HUES48 (cell line): ENCODE data around the gene PCARE.

Experiments used
- H3K27ac ChIP-seq: one replicate; pipeline ENCODE4 v1.7.0; 2013; ENCODE audit warnings: low read depth, low read length, inconsistent platforms
- H3K27me3 ChIP-seq: 2 replicates; pipeline ENCODE4 v1.6.1; 2013; ENCODE audit warnings: mild to moderate bottlenecking, low read length; ENCODE audit not compliant: control insufficient read depth, insufficient read depth
- H3K36me3 ChIP-seq: 2 replicates; pipeline ENCODE4 v1.6.1; 2013; ENCODE audit warnings: low read length; ENCODE audit not compliant: control insufficient read depth, insufficient read depth
- H3K4me1 ChIP-seq: 2 replicates; pipeline ENCODE4 v1.6.1; 2013; ENCODE audit warnings: mild to moderate bottlenecking, low read length; ENCODE audit not compliant: control insufficient read depth, insufficient read depth
- H3K4me3 ChIP-seq: 2 replicates; pipeline ENCODE4 v1.5.1; 2013; ENCODE audit warnings: mild to moderate bottlenecking, low read depth, low read length
- H3K9ac ChIP-seq: 2 replicates; pipeline ENCODE4 v1.6.1; 2013; ENCODE audit warnings: mild to moderate bottlenecking, low read depth, low read length, moderate library complexity
- H3K9me3 ChIP-seq: 2 replicates; pipeline ENCODE4 v1.6.1; 2013; ENCODE audit warnings: low read length; ENCODE audit not compliant: control insufficient read depth, insufficient read depth

PCARE gene

DNA sequence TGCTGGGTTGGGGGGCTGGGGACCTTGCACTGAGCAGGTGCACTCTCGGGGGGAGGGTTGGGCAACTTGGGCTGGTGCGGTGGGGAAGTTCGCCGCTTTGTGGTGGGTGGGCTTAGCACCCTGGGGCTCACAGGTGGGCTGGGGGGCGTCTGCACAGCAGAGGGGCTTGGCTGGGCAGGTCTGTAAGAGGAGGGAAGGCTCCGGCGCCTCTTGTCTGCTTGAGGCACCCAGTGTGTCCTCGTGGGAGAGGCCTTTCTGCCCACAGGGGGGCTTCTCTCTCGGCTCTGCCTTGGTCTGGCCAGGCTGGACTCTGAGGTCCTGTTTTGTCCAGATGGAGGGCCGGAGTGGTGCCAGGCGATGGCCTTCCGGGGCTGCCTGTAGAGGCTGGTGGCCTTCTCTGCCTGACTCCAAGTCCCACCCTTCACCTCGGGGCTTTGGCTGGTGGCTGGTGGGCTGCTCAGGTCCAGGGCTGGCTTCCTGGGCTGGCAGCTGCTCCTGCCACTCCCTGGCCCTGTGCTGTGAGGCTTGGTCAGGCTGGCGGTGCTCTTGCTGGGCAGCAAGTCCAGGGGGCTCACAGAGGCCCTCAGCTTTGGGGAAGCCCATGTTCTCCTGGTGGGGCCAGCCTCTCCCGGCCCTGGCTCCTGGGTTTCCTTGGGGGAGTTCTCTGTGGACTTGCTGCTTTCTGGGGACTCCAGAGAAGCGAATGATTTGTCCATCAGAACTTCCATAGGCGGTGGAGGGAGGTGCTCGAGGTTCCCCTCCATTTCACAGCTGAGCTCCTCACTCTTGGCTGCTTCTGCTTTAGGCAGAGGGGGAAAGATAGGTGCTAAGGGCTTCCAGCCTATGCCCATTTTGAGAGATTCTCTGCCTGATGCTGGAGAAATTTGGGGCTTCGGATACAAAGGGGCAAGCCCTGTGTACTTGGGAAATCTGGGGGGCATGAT, 3.0 kb downstream of the PCARE start:
- Histone ChIP-seq H3K9me3 (no peaks in the 10 kb centered on the region), H3K27ac (no peak overlapping the region), H3K36me3 (no peaks in the 10 kb centered on the region), H3K27me3 (no peaks in the 10 kb centered on the region), H3K4me3 (no peak overlapping the region), H3K9ac (no peak overlapping the region), H3K4me1 (no peaks in the 10 kb centered on the region)

DNA sequence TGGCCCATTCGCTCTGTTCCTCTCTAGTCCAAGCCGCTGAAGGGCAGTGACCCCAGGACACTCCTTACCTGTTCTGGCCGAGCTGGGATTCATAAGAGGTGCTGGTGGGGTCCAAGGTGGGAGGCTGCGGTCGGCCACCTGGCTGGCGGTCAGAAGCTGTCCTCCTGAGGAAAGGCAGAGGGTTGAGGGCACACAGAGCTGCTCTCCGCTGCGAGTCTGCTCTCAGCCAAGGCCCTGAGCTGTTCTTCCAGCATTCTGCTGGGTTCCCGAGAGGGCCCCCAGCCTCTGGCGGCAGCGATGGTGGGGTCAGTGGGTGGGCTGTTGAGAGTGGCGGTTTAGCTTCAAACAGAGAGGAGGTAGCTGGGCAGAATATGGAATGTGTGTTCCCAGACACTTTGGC, 3.8 kb downstream of the PCARE start:
- Histone ChIP-seq H3K36me3 (no peaks in the 10 kb centered on the region), H3K4me3 (no peak overlapping the region), H3K4me1 (no peaks in the 10 kb centered on the region; the same call in 1 of the 2 replicates), H3K9me3 (no peaks in the 10 kb centered on the region), H3K9ac (no peak overlapping the region), H3K27me3 (no peaks in the 10 kb centered on the region), H3K27ac (no peak overlapping the region)

DNA sequence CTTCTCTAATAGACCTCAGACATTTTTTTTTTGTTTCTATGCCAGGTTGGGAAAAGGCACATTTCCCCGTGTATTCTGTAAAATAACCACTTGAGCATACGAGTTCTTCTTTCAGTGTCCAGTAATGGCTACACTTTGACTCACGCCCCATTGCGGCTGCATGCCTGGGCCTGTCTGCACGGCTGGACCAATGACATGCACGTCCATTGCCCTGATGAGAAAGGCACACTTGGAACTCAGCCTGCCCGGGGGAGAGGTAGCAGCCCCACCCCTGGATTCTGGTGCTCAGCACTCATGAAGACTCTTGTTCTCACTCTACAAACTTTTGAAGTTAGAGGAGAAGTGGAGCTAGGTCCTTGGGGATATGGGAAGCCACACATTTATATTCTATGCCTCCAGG, 5.8 kb downstream of the PCARE start:
- Histone ChIP-seq H3K9me3 (no peaks in the 10 kb centered on the region), H3K36me3 (no peaks in the 10 kb centered on the region), H3K27ac (no peak overlapping the region)

DNA sequence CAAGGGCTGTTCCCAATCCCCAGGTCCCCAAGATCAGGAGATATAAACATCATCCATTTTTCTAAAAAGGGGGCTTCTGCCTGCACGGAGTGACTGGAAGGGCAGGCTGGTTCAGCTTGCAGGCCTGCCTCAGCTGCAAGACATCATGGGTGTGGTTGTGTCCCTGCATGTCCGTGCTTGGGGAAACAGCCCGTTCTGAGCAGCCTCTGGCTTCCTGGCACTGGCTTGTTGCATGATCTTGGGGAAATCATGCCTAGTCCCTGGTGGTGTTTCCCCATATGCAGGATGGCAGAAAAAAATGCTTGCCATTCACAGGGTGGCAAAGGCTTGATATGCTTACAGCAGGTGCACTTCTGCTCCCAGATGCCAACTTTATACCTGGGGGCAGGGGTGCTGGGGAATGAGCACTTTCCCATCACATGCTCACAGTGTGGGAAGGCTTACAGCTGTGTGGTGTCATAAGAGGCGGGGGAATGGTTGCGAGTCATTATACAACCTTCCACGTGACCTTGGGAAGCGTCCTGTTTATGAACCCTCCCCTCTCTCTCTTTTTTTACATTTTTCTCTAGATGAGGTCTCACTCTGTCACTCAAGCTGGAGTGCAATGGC, 7.2 kb downstream of the PCARE start:
- Histone ChIP-seq H3K36me3 (no peaks in the 10 kb centered on the region), H3K27me3 (no peaks in the 10 kb centered on the region), H3K4me1 (peaks cover 13% of the 10 kb centered on the region), H3K9ac (no peak overlapping the region), H3K9me3 (no peaks in the 10 kb centered on the region), H3K4me3 (no peak overlapping the region), H3K27ac (no peak overlapping the region)

More for the DNA sequence above, 5.8 kb downstream of the PCARE start:
- Histone ChIP-seq H3K9ac (no peak overlapping the region), H3K27me3 (no peaks in the 10 kb centered on the region), H3K4me3 (no peak overlapping the region), H3K4me1 (peaks cover 12% of the 10 kb centered on the region)

DNA sequence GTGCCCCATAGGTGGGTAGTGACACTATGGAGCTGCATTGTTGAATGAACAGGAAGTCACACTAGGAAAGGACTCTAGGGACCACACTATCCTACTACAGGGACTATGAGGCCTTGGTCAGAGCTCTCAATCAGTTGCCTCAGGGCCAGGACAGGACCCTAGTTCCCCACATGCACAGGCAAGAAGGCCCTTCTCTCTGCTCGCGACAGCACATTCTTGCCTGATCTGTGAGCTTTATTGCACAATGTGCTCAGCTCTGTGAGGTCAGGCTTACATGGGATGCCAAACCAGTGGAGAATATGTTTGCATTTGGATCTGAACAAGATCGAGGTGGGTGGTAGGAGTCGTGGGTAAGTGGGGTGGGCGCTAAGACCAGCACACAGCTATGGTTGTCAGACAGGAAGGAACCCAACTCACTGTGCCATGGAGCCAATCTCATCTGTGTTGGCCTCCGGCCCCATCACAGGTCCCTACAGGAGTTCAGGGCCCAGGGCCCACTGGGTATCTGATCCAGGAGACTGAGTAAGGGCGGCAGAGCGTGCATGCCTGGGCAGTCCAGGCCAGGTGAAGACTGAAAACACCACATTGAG, 8.0 kb downstream of the PCARE start:
- Histone ChIP-seq H3K9ac (no peak overlapping the region), H3K4me1 (peaks cover 13% of the 10 kb centered on the region), H3K4me3 (no peak overlapping the region), H3K27me3 (no peaks in the 10 kb centered on the region), H3K27ac (no peak overlapping the region), H3K9me3 (no peaks in the 10 kb centered on the region), H3K36me3 (no peaks in the 10 kb centered on the region)

DNA sequence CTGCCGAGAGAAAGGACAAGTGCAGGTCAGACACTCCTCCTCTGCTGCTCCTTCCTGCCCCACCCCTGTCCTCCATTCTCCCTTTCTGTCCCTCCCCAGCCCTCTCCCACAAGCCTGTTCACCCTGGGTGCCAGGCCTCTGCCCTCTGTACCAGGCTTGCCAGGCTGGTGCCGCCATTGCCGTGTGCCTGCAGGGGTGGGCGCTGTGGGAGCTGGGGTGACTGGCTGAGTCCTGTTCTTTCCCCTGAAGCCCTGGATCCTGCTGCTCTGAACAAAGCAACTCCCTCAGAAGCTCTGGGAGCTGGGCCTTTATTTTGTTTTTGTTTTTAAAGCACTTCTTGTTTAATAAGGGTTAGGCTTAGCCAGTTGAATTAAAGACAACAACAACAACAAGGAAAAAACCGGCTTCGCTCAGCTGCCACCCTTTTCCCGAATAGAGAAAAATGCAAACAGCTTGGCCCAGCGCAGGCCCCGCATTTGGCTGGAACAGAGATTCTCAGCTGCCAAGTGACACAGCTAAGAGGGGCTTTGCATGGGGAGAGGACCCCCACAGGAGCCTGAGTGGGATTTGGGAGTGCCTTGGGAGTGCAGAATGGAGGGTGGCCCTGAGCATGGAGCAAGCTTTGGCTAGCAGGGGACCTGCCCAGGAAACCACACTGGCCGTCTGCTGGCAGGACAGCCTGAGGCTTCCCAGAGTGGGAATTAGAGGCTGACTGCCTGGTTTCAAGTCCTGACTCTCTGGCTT, 9.1 kb downstream of the PCARE start:
- Histone ChIP-seq H3K4me1 (peaks cover 13% of the 10 kb centered on the region), H3K9ac (no peak overlapping the region), H3K27me3 (no peaks in the 10 kb centered on the region), H3K4me3 (no peak overlapping the region), H3K36me3 (no peaks in the 10 kb centered on the region), H3K9me3 (no peaks in the 10 kb centered on the region), H3K27ac (peak overlapping the region; percentile 49)

DNA sequence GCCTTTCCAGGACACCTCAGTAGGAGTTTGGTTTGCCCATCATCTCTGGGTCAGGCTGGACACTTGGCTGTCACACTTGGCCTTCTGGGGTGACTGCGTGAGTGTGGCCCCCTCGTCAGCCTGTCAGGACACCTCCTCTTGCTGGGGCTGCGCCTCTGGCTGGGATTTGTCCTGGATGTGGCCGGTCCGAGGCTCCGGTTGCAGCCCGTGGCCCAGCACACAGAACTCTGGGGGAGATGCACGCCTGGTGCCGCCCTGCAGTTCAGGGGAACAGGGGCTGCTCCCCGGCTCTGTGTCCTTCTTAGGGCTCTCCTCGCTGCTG, 9.6 kb downstream of the PCARE start:
- Histone ChIP-seq H3K27me3 (no peaks in the 10 kb centered on the region), H3K9ac (no peak overlapping the region), H3K36me3 (no peaks in the 10 kb centered on the region), H3K4me3 (no peak overlapping the region), H3K27ac (no peak overlapping the region), H3K4me1 (peaks cover 13% of the 10 kb centered on the region), H3K9me3 (no peaks in the 10 kb centered on the region)

DNA sequence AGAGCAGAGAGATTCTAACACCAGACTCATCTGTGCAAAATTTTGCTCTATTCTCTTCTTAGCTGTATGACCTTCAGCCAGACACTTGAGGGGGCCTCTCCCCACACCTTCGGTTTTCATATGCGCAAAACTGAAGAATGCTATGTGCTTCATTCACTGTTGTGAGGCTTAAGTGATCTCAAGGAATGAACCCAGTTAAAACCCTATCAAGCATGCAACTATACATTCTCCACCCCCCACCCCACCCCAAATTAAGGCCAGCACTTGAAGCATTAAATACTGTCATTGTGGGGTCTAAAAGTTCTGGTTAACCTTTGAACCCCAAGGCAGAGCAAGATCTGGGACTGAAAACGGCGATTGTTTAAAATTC, 10.0 kb downstream of the PCARE start:
- H3K4me3 ChIP-seq, result no peak overlapping the region
- no peaks in the 10 kb centered on the region for H3K36me3 ChIP-seq
- H3K9ac ChIP-seq, result no peak overlapping the region
- H3K27ac ChIP-seq, result no peak overlapping the region
- no peaks in the 10 kb centered on the region for H3K9me3 ChIP-seq
- H3K27me3 ChIP-seq, result no peaks in the 10 kb centered on the region
- peaks cover 13% of the 10 kb centered on the region for H3K4me1 ChIP-seq

DNA sequence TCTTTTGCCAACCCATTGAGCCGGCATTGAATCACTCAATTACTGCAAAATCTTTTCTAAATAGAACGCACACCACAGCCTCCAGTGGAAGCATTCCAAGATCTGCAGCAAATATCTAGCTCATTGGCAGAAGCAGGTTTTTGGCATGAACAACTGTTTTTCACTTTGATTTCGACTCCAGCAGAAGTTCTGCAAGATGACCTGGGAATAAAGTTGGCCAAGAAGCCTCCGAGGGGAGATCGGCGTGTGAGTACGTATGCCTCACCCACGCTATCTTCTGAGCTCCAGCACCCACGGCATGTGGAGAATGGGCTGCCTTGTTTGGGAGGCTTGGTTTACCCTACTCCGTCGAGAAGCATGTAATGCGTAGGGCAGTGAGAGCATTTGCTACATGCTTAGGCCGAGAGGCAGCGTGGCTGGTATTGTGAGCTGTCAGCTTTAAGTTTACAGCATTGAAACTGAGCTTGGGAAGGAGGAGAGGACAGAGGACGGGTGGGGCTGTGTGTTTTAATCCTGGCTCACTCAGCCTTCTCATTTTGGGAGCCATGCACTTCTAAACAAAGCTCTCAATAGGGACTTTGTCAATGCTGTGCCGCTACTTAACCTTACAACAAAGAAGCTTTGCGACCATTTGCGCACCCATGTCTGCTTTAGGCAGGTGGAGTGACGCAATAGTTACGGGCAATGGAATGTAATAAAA, 10.5 kb downstream of the PCARE start:
- Histone ChIP-seq H3K4me3 (no peak overlapping the region), H3K9me3 (no peaks in the 10 kb centered on the region), H3K27ac (no peak overlapping the region), H3K4me1 (peaks cover 13% of the 10 kb centered on the region), H3K9ac (no peak overlapping the region), H3K27me3 (no peaks in the 10 kb centered on the region), H3K36me3 (no peaks in the 10 kb centered on the region)

DNA sequence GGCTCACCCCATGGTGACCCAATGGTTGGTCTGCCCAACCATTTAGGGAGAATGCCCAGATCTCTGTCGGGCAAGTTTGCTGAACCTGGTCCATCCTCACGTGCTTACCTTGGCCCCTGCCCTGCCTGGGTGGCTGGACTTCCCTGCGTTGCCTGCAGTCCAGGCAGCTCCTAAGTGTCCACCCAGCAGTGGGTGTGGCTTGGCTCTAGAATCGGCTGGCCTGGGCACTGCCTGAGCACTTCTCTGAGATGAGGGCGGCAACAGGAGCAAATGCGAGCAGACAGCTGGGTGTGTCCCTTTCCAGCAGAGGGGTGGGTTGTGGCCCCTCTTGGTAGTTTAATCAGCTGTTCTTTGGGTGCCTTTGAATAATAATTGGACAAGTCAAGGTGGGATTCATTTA, 11.3 kb downstream of the PCARE start:
- H3K4me3 ChIP-seq, result no peak overlapping the region
- no peaks in the 10 kb centered on the region for H3K27me3 ChIP-seq
- no peaks in the 10 kb centered on the region for H3K36me3 ChIP-seq
- no peak overlapping the region for H3K27ac ChIP-seq
- no peaks in the 10 kb centered on the region for H3K9me3 ChIP-seq
- H3K4me1 ChIP-seq, result peaks cover 13% of the 10 kb centered on the region
- H3K9ac ChIP-seq, result no peak overlapping the region
